Activated CD4-positive, alpha-beta memory T cell treated with anti-CD3 and anti-CD28 coated beads for 36 hours (primary cell): ENCODE results near the gene CYP27B1. TPM values are rescaled to one million over a fixed set of nuclear protein-coding genes. Genes with fewer than 3 reads are reported as not detected.
A peak's percentile ranks its signal among the peaks of the same experiment; 100 is the strongest.

Source experiments
- CTCF ChIA-PET: fragments of 350-600 bp; sonication (Branson Sonifier 250); formaldehyde crosslinking; loops from one replicate; lab custom pipeline; 2021; ENCODE audit warnings: antibody characterized with exemption, inconsistent platforms; lab: Charles Lee
- POLR2A ChIA-PET: fragments of 350-600 bp; sonication (Branson Sonifier 250); formaldehyde crosslinking; loops from one replicate; lab custom pipeline; 2021; ENCODE audit warnings: antibody characterized with exemption; lab: Charles Lee
- DNase-seq: peaks from one replicate; pipeline ENCODE4 v3.0.0-alpha.2; 2020
- H3K27ac Mint-ChIP-seq: one replicate; pipeline ENCODE4 v1.8.0; 2021; ENCODE audit warnings: mixed read lengths
- H3K27me3 Mint-ChIP-seq: one replicate; pipeline ENCODE4 v1.8.0; 2021; ENCODE audit warnings: mixed read lengths
- H3K36me3 Mint-ChIP-seq: one replicate; pipeline ENCODE4 v1.8.0; 2021; ENCODE audit warnings: mixed read lengths
- H3K4me1 Mint-ChIP-seq: one replicate; pipeline ENCODE4 v1.8.0; 2021; ENCODE audit warnings: low read depth, mixed read lengths
- H3K4me3 Mint-ChIP-seq: one replicate; pipeline ENCODE4 v1.8.0; 2021; ENCODE audit warnings: mild to moderate bottlenecking, mixed read lengths
- H3K9me3 Mint-ChIP-seq: one replicate; pipeline ENCODE4 v1.8.0; 2021; ENCODE audit warnings: mixed read lengths
- intact Hi-C: fragments of 100-400 bp; cut with micrococcal nuclease; formaldehyde crosslinking; loops from one replicate; pipeline ENCODE4 v1.15.1; 2023
- total RNA-seq, 2 experiments: library from RNA; stranded (reverse); gene quantifications; one replicate each; pipeline ENCODE4 v1.2.3, GENCODE V29; 2021

Gene CYP27B1
- total RNA-seq, 2 experiments from 2014 or later: 7.1 to 8.2 TPM

DNA sequence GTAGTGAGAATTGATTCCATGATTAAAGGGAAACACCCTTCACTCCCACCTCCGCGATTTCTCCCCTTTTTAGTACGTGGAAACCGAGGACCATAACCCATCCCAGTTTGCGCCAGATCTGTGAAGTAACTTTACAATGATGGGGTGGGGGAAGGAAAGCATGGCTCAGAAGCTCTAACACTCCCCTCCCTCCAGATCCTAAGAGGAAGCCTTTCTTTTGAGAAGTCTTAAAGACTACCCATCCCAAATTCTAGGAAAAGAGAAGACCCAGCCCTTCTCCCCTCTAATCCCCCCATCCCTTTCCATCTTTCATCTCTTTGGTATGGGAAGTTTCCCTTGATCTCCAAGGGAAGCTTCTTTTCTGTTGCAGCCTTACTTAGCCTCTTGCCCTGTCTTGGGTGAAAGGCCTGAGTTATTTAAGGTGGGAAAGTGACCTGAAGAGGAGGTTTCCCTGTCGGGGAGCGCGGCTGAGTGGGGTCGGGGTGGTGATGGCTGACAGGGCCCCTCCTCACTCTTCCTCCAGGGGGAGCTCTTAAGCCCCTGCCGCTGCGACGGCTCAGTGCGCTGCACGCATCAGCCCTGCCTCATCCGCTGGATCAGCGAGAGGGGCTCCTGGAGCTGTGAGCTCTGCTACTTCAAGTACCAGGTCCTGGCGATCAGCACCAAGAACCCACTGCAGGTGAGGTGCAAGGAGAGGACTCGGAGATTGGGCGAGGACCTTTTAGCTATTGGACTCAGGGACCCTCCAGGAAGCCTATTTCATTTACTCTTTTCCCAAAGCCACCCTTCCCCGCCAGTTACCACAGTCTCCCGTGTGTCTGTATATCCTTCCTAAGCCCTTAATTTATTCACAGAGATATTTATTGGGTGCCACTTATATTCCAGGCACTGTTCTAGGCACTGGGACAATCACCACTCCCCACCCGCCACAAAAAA lies 10.2 kb downstream of the CYP27B1 start:
- Mint-ChIP-seq H3K36me3 (peaks cover 26% of the 10 kb centered on the region), H3K27ac (peak overlapping the region; percentile 59), H3K4me1 (peaks cover 46% of the 10 kb centered on the region), H3K9me3 (no peaks in the 10 kb centered on the region), H3K4me3 (peak overlapping the region; percentile 79), H3K27me3 (no peaks in the 10 kb centered on the region)
- peak; percentile 80 for DNase-seq
- intact Hi-C loops: loop anchor here (1.0 to 10.0 kb wide), 3 partner anchors 9 to 682 kb away; partner anchors contain the start of gene NEMP1
- ChIA-PET CTCF (interaction anchor here (0.6 to 2.6 kb wide), 30 partner anchors 10 to 1016 kb away, joined by 3 to 52 read pairs (median 5); partner anchors contain the start of genes AVIL, CYP27B1, EEF1AKMT3 and METTL1), POLR2A (interaction anchor here (1.2 to 1.9 kb wide), 5 partner anchors 8 to 27 kb away, joined by 3 to 6 read pairs (median 4); partner anchors contain the start of genes EEF1AKMT3 and METTL1)

GRCh38 chr12:57755454-57756372 lies 11.2 kb downstream of the CYP27B1 start:
- no peaks in the 10 kb centered on the region for H3K27me3 Mint-ChIP-seq
- peak overlapping the region; percentile 50 for H3K27ac Mint-ChIP-seq
- ChIA-PET POLR2A (interaction anchor here (1.2 to 1.9 kb wide), 5 partner anchors 9 to 28 kb away, joined by 3 to 6 read pairs (median 4); partner anchors contain the start of genes EEF1AKMT3 and METTL1), CTCF (interaction anchor here (0.6 to 2.6 kb wide), 17 partner anchors 9 to 149 kb away, joined by 3 to 52 read pairs (median 11); partner anchors contain the start of genes AVIL, CYP27B1, EEF1AKMT3 and METTL1)
- intact Hi-C loops: loop anchor here (1.0 to 10.0 kb wide), 3 partner anchors 10 to 681 kb away; partner anchors contain the start of gene NEMP1
- peak; percentile 44 for DNase-seq
- no peaks in the 10 kb centered on the region for H3K9me3 Mint-ChIP-seq
- peaks cover 34% of the 10 kb centered on the region for H3K36me3 Mint-ChIP-seq
- peaks cover 56% of the 10 kb centered on the region for H3K4me1 Mint-ChIP-seq
- H3K4me3 Mint-ChIP-seq: peak overlapping the region; percentile 79

GRCh38 chr12:57755194-57755453 lies 11.8 kb downstream of the CYP27B1 start:
- no peak for DNase-seq
- Mint-ChIP-seq H3K4me1 (peaks cover 62% of the 10 kb centered on the region), H3K27ac (no peak overlapping the region), H3K4me3 (peak overlapping the region; percentile 17), H3K27me3 (no peaks in the 10 kb centered on the region), H3K9me3 (no peaks in the 10 kb centered on the region), H3K36me3 (peaks cover 38% of the 10 kb centered on the region)
- ChIA-PET POLR2A (interaction anchor here (1.6 to 1.8 kb wide), 2 partner anchors 10 to 17 kb away, joined by 3 to 6 read pairs; partner anchors contain the start of genes EEF1AKMT3 and METTL1), CTCF (interaction anchor here (0.6 to 2.6 kb wide), 3 partner anchors 10 to 31 kb away, joined by 3 to 17 read pairs (median 8); partner anchors contain the start of genes EEF1AKMT3, METTL1 and TSPAN31)
- intact Hi-C loops: loop anchor here (10.0 kb wide), 1 partner anchor 680 kb away; the partner anchor contains the start of gene NEMP1

DNA sequence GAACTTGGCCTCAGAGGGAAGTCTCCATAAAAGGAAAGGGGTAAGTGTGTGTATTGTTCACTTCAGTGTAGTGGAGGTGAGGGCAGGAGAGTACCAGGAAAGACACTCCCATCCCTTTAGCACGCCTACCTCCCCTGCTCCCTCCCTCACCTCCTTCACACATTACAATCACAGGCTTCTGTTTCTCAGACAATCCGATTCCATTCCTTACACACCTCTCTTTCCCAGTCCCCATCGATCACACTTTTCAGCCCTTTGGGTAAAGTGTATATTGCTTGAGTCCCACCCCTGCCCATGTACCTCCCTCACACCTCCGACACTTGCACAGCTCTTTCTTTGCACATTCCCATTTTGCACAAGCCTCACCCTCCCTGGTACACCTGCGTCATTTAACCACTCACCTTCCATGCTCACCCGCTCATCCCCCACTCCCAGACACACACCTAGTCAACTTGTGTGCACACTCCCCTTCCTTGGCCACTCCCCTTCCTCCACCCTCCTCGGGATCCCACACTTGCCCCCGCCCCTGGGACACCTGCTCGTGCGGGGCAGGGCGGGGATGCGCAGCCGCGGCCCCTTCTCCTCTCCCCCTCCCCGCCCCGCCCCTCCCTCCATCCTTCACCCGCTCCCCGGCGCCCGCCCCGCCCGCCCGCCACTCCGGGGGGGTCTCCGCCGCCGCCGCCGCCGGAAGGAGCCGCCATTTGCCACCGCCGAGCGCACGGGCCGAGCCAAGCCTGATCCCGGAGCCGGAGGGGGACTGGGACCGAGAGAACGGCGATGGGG lies 12.3 kb downstream of the CYP27B1 start, which contains the start of gene MARCHF9:
MARCHF9 (plus strand) TSS at position 693 of the 783 bp plus-strand sequence. CDS start 426 bp downstream, outside the sequence.
- H3K4me1 Mint-ChIP-seq: peaks cover 60% of the 10 kb centered on the region
- DNase-seq: peak; percentile 92

DNA sequence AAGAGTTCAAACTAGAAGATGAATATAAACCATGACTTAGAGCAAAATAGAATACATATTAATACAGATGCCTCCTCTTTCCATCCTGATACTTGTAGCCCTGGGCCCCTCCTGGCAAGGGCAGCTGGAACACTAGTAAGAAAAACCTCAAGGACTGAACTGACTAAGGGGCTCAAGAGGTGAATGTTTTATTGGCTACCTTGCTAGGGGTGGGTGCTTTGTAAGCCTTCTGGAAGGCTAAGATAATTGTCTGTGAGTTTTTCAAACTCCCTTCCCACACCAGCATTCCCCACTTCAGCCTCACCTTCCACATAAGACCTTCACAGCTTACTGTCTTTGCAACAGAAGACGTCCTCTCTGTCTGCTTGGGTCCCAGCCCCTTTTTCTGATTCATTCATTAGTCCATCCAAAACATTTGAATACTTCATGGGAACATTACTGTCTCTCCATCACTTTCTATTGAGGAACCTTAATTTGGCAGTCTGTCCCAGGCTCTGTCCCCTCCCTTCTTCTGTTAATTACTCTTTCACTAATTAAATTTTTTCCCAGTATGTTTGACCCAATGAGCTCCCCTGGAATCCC lies 13.0 kb downstream of the CYP27B1 start:
- ChIA-PET POLR2A (interaction anchor here (0.6 to 1.6 kb wide), 2 partner anchors 11 to 12 kb away, joined by 3 to 4 read pairs; no protein-coding TSS in a partner anchor), CTCF (no interaction called here)
- no peaks in the 10 kb centered on the region for H3K27me3 Mint-ChIP-seq
- no peaks in the 10 kb centered on the region for H3K9me3 Mint-ChIP-seq
- H3K4me3 Mint-ChIP-seq: peak overlapping the region; percentile 81
- intact Hi-C loops: loop anchor here (2.0 to 10.0 kb wide), 2 partner anchors 679 to 1843 kb away; partner anchors contain the start of genes NEMP1 and SLC16A7
- H3K27ac Mint-ChIP-seq: peak overlapping the region; percentile 77
- peaks cover 59% of the 10 kb centered on the region for H3K4me1 Mint-ChIP-seq
- DNase-seq: no peak
- peaks cover 37% of the 10 kb centered on the region for H3K36me3 Mint-ChIP-seq

More for the DNA sequence above, 12.3 kb downstream of the CYP27B1 start, which contains the start of gene MARCHF9:
- POLR2A ChIA-PET: interaction anchor here (0.6 to 1.8 kb wide), 3 partner anchors 10 to 17 kb away, joined by 3 to 6 read pairs (median 4); partner anchors contain the start of genes EEF1AKMT3 and METTL1
- Mint-ChIP-seq H3K36me3 (peaks cover 36% of the 10 kb centered on the region), H3K4me3 (peak within 1 kb of the TSS; percentile 81), H3K9me3 (no peaks in the 10 kb centered on the region), H3K27me3 (no peaks in the 10 kb centered on the region), H3K27ac (peak within 1 kb of the TSS; percentile 77)
- CTCF ChIA-PET: interaction anchor here (0.6 to 2.6 kb wide), 2 partner anchors 10 to 31 kb away, joined by 3 to 17 read pairs; partner anchors contain the start of gene TSPAN31
- intact Hi-C loops: loop anchor here (10.0 kb wide), 1 partner anchor 680 kb away; the partner anchor contains the start of gene NEMP1

DNA sequence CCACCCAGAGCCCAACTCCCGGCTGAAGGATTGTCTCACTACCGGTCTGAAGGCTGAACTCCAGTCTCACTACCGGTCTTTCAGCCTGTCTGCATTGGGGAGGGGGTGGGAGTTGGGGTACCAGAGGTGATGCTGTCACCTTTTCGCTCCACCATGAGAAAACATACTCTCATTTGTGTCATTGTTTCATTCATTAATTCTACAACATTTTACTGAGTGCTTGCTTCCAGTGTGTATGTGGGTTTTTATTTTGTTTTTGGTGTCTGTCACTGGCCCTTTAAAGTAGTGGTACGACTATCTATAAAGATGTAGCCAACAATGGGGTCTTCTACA lies 14.2 kb downstream of the CYP27B1 start:
- intact Hi-C loops: loop anchor here (1.0 to 10.0 kb wide), 8 partner anchors 8 to 1844 kb away; partner anchors contain the start of genes CTDSP2, EEF1AKMT3, MBD6 and METTL1
- ChIA-PET POLR2A (interaction anchor here (1.1 to 1.6 kb wide), 2 partner anchors 10 to 20 kb away, joined by 3 to 10 read pairs; partner anchors contain the start of gene EEF1AKMT3), CTCF (interaction anchor here (1.0 kb wide), 1 partner anchor 11 kb away, joined by 7 read pairs; no protein-coding TSS in a partner anchor)
- H3K27ac Mint-ChIP-seq: peak overlapping the region; percentile 91
- no peaks in the 10 kb centered on the region for H3K9me3 Mint-ChIP-seq
- DNase-seq: no peak
- peaks cover 56% of the 10 kb centered on the region for H3K4me1 Mint-ChIP-seq
- peak overlapping the region; percentile 95 for H3K4me3 Mint-ChIP-seq
- peaks cover 40% of the 10 kb centered on the region for H3K36me3 Mint-ChIP-seq
- H3K27me3 Mint-ChIP-seq: no peaks in the 10 kb centered on the region

- peaks cover 54% of the 10 kb centered on the region for H3K4me1 Mint-ChIP-seq
- CTCF ChIA-PET: interaction anchor here (0.7 to 1.0 kb wide), 2 partner anchors 10 to 13 kb away, joined by 3 to 7 read pairs; no protein-coding TSS in a partner anchor
These were observed 14.8 kb downstream of the CYP27B1 start, which contains the start of gene CDK4 for GRCh38 chr12:57751788-57752667. CDK4 (minus strand) TSS chr12:57752310; CDS start chr12:57751717, 593 bp downstream.

GRCh38 chr12:57751432-57751787 lies 15.5 kb downstream of the CYP27B1 start:
- no peak for DNase-seq
- H3K27ac Mint-ChIP-seq: peak overlapping the region; percentile 91
- peak overlapping the region; percentile 95 for H3K4me3 Mint-ChIP-seq
- H3K4me1 Mint-ChIP-seq: peaks cover 50% of the 10 kb centered on the region
- H3K9me3 Mint-ChIP-seq: no peaks in the 10 kb centered on the region
- no peaks in the 10 kb centered on the region for H3K27me3 Mint-ChIP-seq
- intact Hi-C loops: loop anchor here (10.0 kb wide), 1 partner anchor 677 kb away; the partner anchor contains the start of gene NEMP1
- peaks cover 42% of the 10 kb centered on the region for H3K36me3 Mint-ChIP-seq
- ChIA-PET POLR2A (interaction anchor here (0.6 to 1.6 kb wide), 3 partner anchors 9 to 147 kb away, joined by 3 to 10 read pairs (median 3); partner anchors contain the start of genes DTX3 and EEF1AKMT3), CTCF (no interaction called here)

More at GRCh38 chr12:57751788-57752667, 14.8 kb downstream of the CYP27B1 start, which contains the start of gene CDK4:
- POLR2A ChIA-PET: interaction anchor here (0.6 to 1.6 kb wide), 3 partner anchors 10 to 148 kb away, joined by 3 to 10 read pairs (median 3); partner anchors contain the start of genes DTX3 and EEF1AKMT3
- no peaks in the 10 kb centered on the region for H3K27me3 Mint-ChIP-seq
- no peaks in the 10 kb centered on the region for H3K9me3 Mint-ChIP-seq
- peaks cover 43% of the 10 kb centered on the region for H3K36me3 Mint-ChIP-seq
- peak within 1 kb of the TSS; percentile 91 for H3K27ac Mint-ChIP-seq
- peak within 1 kb of the TSS; percentile 95 for H3K4me3 Mint-ChIP-seq
- intact Hi-C loops: loop anchor here (1.0 to 10.0 kb wide), 8 partner anchors 8 to 1845 kb away; partner anchors contain the start of genes CTDSP2, EEF1AKMT3, MBD6 and METTL1
- peak; percentile 100 for DNase-seq
